ENCODE results near the gene SGMS2. TPM values are rescaled to one million over a fixed set of nuclear protein-coding genes. Genes with fewer than 3 reads are reported as not detected.

The SGMS2 gene
- total and polyA plus RNA-seq, 11 donors, result 2.6 to 117 (median 29.8) TPM

GRCh38 chr4:107937040-107937439, 112.3 kb downstream of the SGMS2 start:
- ATAC-seq, result no peak
- Histone ChIP-seq H3K27me3 (no peaks in the 10 kb centered on the region), H3K9me3 (no peaks in the 10 kb centered on the region), H3K4me3 (no peak overlapping the region), H3K27ac (peak overlapping the region in 1 of 12 donors; percentile 39), H3K4me1 (peaks cover 0 to 26% (median 10%) of the 10 kb centered on the region in 12 donors), H3K36me3 (peaks cover 0 to 15% (median 0%) of the 10 kb centered on the region in 9 donors)
- 88 to 93% (median 91%) methylated on average over 2 of the region's 2 CpGs for WGBS, 4 donors
- DNase-seq, result no peak
- intact Hi-C loops (cut with DNase I), result loop anchor here in 1 of 10 donors (10.0 kb wide), 1 partner anchor 48 kb away; the partner anchor contains the start of gene HADH
- no peak for TF ChIP-seq CTCF (IDR thresholded peaks at IDR 0.05)
- no peak for TF ChIP-seq POLR2A (IDR thresholded peaks at IDR 0.05)

GRCh38 chr4:107939307-107939706, 114.6 kb downstream of the SGMS2 start:
- WGBS, 4 donors, result 97 to 100% (median 99%) methylated on average over 1 of the region's 1 CpG

GRCh38 chr4:107945809-107946208, 121.1 kb downstream of the SGMS2 start:
- Histone ChIP-seq H3K4me1 (no peaks in the 10 kb centered on the region), H3K36me3 (peaks cover 0 to 61% (median 25%) of the 10 kb centered on the region in 9 donors)

More at GRCh38 chr4:107939307-107939706, 114.6 kb downstream of the SGMS2 start:
- no peak for DNase-seq
- intact Hi-C loops (cut with DNase I), result loop anchor here in 1 of 10 donors (10.0 kb wide), 1 partner anchor 45 kb away; the partner anchor contains the start of gene HADH
- TF ChIP-seq CTCF (IDR thresholded peaks at IDR 0.05), result no peak
- no peak for TF ChIP-seq POLR2A (IDR thresholded peaks at IDR 0.05)
- no peak for ATAC-seq
- H3K4me1 ChIP-seq, result peaks cover 0 to 5% (median 0%) of the 10 kb centered on the region in 12 donors
- no peaks in the 10 kb centered on the region for H3K27me3 ChIP-seq
- no peak overlapping the region for H3K4me3 ChIP-seq
- no peak overlapping the region for H3K27ac ChIP-seq
- H3K9me3 ChIP-seq, result peaks cover 0 to 7% (median 0%) of the 10 kb centered on the region in 12 donors
- peaks cover 0 to 15% (median 0%) of the 10 kb centered on the region in 9 donors for H3K36me3 ChIP-seq

More at GRCh38 chr4:107945809-107946208, 121.1 kb downstream of the SGMS2 start:
- TF ChIP-seq POLR2A (IDR thresholded peaks at IDR 0.05) (no peak), CTCF (IDR thresholded peaks at IDR 0.05) (no peak)
- intact Hi-C loops (cut with DNase I), result no loop called here
- DNase-seq, result no peak
- Histone ChIP-seq H3K9me3 (peaks cover 0 to 7% (median 0%) of the 10 kb centered on the region in 12 donors), H3K4me3 (no peak overlapping the region), H3K27ac (no peak overlapping the region), H3K27me3 (no peaks in the 10 kb centered on the region)
- 95 to 99% (median 97%) methylated on average over 3 of the region's 3 CpGs for WGBS, 4 donors
- ATAC-seq, result no peak
